DMS114 treated with DMSO at 0.1 percent for 48 hours (cell line): ENCODE measurements around the gene TPK1.
"Not testable (repeated sequence)": the region's sequence is repeated elsewhere in the genome, so short reads cannot be mapped to it uniquely, and the experiment has no call there.

Experiments used
- DNase-seq: peaks from one replicate; lab custom pipeline; 2025; ENCODE audit not compliant: unreplicated experiment; lab: John Stamatoyannopoulos, UW

The TPK1 gene

GRCh38 chr7:144777889-144778288 lies 58.0 kb downstream of the TPK1 start:
- not testable (repeated sequence) for DNase-seq

- DNase-seq = no peak
These were observed 58.6 kb downstream of the TPK1 start for GRCh38 chr7:144777005-144777839.

- DNase-seq = no peak
These were observed 59.4 kb downstream of the TPK1 start for GRCh38 chr7:144776447-144776846.

- no peak for DNase-seq
These were observed 60.1 kb downstream of the TPK1 start for GRCh38 chr7:144775749-144776148.

GRCh38 chr7:144771927-144772326 lies 63.9 kb downstream of the TPK1 start:
- DNase-seq = no peak

- no peak for DNase-seq
These were observed 64.7 kb downstream of the TPK1 start for GRCh38 chr7:144771174-144771573.

GRCh38 chr7:144769352-144769751 lies 66.5 kb downstream of the TPK1 start:
- DNase-seq = no peak

GRCh38 chr7:144768633-144769032 lies 67.2 kb downstream of the TPK1 start:
- no peak for DNase-seq

GRCh38 chr7:144763291-144763690 lies 72.6 kb downstream of the TPK1 start:
- no peak for DNase-seq

- DNase-seq = no peak
These were observed 73.0 kb downstream of the TPK1 start for GRCh38 chr7:144762853-144763252.

- no peak for DNase-seq
These were observed 74.4 kb downstream of the TPK1 start for GRCh38 chr7:144761493-144761892.

- DNase-seq = no peak
These were observed 76.2 kb downstream of the TPK1 start for GRCh38 chr7:144759653-144760052.

GRCh38 chr7:144747936-144748335 lies 87.9 kb downstream of the TPK1 start:
- no peak for DNase-seq

GRCh38 chr7:144738708-144739314 lies 97.0 kb downstream of the TPK1 start:
- peak; percentile 21 for DNase-seq

GRCh38 chr7:144738146-144738545 lies 97.7 kb downstream of the TPK1 start:
- DNase-seq = no peak

GRCh38 chr7:144736880-144737493 lies 98.9 kb downstream of the TPK1 start:
- no peak for DNase-seq

GRCh38 chr7:144735505-144736276 lies 100.2 kb downstream of the TPK1 start:
- DNase-seq = no peak

GRCh38 chr7:144731661-144732351 lies 104.0 kb downstream of the TPK1 start:
- no peak for DNase-seq

- no peak for DNase-seq
These were observed 105.6 kb downstream of the TPK1 start for GRCh38 chr7:144730224-144730623.

GRCh38 chr7:144729226-144729625 lies 106.6 kb downstream of the TPK1 start:
- no peak for DNase-seq

- no peak for DNase-seq
These were observed 107.3 kb downstream of the TPK1 start for GRCh38 chr7:144728551-144728950.
